RWPE2 (cell line): ENCODE data around the gene RSPH4A.

ENCODE experiments used
- ATAC-seq: fragments of 200-7000 bp; cut with Tn5 transposase; 3 replicates; pipeline ENCODE4 v1.9.1; 2021; ENCODE audit warnings: low read depth
- DNase-seq: peaks from one replicate; pipeline ENCODE4 v3.0.0-alpha.2; 2020; ENCODE audit warnings: low spot score
- H3K27ac ChIP-seq: fragments of 450-650 bp; 2 replicates; pipeline ENCODE4 v1.5.1; 2017; ENCODE audit warnings: mild to moderate bottlenecking; ENCODE audit not compliant: poor library complexity, severe bottlenecking
- H3K27me3 ChIP-seq: fragments of 250-450 bp; sonication (Bioruptor Pico); 2 replicates; pipeline ENCODE4 v1.5.1; 2021; ENCODE audit warnings: mild to moderate bottlenecking, moderate library complexity; ENCODE audit not compliant: insufficient read depth, poor library complexity, severe bottlenecking
- H3K36me3 ChIP-seq: fragments of 250-450 bp; sonication (Bioruptor Pico); 2 replicates; pipeline ENCODE4 v1.5.1; 2020; ENCODE audit warnings: low read depth, mild to moderate bottlenecking, moderate library complexity
- H3K4me1 ChIP-seq: fragments of 250-450 bp; sonication (Bioruptor Pico); 2 replicates; pipeline ENCODE4 v1.5.1; 2021; ENCODE audit warnings: mild to moderate bottlenecking, moderate library complexity; ENCODE audit not compliant: insufficient read depth, poor library complexity, severe bottlenecking
- H3K4me3 ChIP-seq: fragments of 250-450 bp; sonication (Bioruptor Pico); 2 replicates; pipeline ENCODE4 v1.5.1; 2021; ENCODE audit warnings: mild to moderate bottlenecking, moderate library complexity; ENCODE audit not compliant: severe bottlenecking
- H3K9me3 ChIP-seq: fragments of 250-450 bp; sonication (Bioruptor Pico); 2 replicates; pipeline ENCODE4 v1.5.1; 2021; ENCODE audit warnings: mild to moderate bottlenecking, moderate library complexity; ENCODE audit not compliant: severe bottlenecking
- CTCF ChIP-seq: fragments of 450-650 bp; IDR thresholded peaks from one replicate; pipeline ENCODE4 v1.5.1; 2017; ENCODE audit warnings: mild to moderate bottlenecking, moderate library complexity; ENCODE audit not compliant: poor library complexity, severe bottlenecking

Gene RSPH4A

GRCh38 chr6:116624036-116624805, 7.9 kb downstream of the RSPH4A start:
- TF ChIP-seq CTCF = no peak
- no peak for DNase-seq
- Histone ChIP-seq H3K27me3 (no peaks in the 10 kb centered on the region), H3K4me1 (no peaks in the 10 kb centered on the region), H3K9me3 (no peaks in the 10 kb centered on the region), H3K4me3 (no peak overlapping the region), H3K36me3 (no peaks in the 10 kb centered on the region), H3K27ac (no peak overlapping the region)
- ATAC-seq = peak; percentile 92

- ATAC-seq (no peak), DNase-seq (no peak)
- H3K4me3 ChIP-seq = no peak overlapping the region
- no peak for TF ChIP-seq CTCF
- no peaks in the 10 kb centered on the region for H3K36me3 ChIP-seq
- H3K27ac ChIP-seq = no peak overlapping the region
- no peaks in the 10 kb centered on the region for H3K9me3 ChIP-seq
- H3K4me1 ChIP-seq = no peaks in the 10 kb centered on the region
- no peaks in the 10 kb centered on the region for H3K27me3 ChIP-seq
These were observed 9.6 kb downstream of the RSPH4A start for GRCh38 chr6:116625872-116626271.

- no peaks in the 10 kb centered on the region for H3K9me3 ChIP-seq
- no peak for TF ChIP-seq CTCF
- H3K4me1 ChIP-seq = no peaks in the 10 kb centered on the region
- H3K27ac ChIP-seq = no peak overlapping the region
- H3K27me3 ChIP-seq = no peaks in the 10 kb centered on the region
- no peak for ATAC-seq
- H3K4me3 ChIP-seq = no peak overlapping the region
- no peak for DNase-seq
- peaks cover 11% of the 10 kb centered on the region for H3K36me3 ChIP-seq
These were observed 13.3 kb downstream of the RSPH4A start for GRCh38 chr6:116629563-116629981.

GRCh38 chr6:116631379-116631990, 15.2 kb downstream of the RSPH4A start:
- peaks cover 26% of the 10 kb centered on the region for H3K36me3 ChIP-seq
- no peaks in the 10 kb centered on the region for H3K9me3 ChIP-seq
- H3K27ac ChIP-seq = no peak overlapping the region
- no peaks in the 10 kb centered on the region for H3K4me1 ChIP-seq
- TF ChIP-seq CTCF = no peak
- DNase-seq (no peak), ATAC-seq (no peak)
- H3K27me3 ChIP-seq = no peaks in the 10 kb centered on the region
- H3K4me3 ChIP-seq = no peak overlapping the region

- ATAC-seq = peak; percentile 38; the same call in 1 of the 3 replicates
- Histone ChIP-seq H3K36me3 (peaks cover 31% of the 10 kb centered on the region), H3K27ac (no peak overlapping the region), H3K27me3 (no peaks in the 10 kb centered on the region), H3K9me3 (no peaks in the 10 kb centered on the region), H3K4me3 (no peak overlapping the region), H3K4me1 (no peaks in the 10 kb centered on the region)
- DNase-seq = no peak
- peak; percentile 50 for TF ChIP-seq CTCF
These were observed 17.4 kb downstream of the RSPH4A start for GRCh38 chr6:116633685-116634084.
